ENCODE data around the gene CD3E.

GRCh38 chr11:118263112-118263511, 41.4 kb upstream of the CD3E start:
- TF ChIP-seq, protein P1, sequence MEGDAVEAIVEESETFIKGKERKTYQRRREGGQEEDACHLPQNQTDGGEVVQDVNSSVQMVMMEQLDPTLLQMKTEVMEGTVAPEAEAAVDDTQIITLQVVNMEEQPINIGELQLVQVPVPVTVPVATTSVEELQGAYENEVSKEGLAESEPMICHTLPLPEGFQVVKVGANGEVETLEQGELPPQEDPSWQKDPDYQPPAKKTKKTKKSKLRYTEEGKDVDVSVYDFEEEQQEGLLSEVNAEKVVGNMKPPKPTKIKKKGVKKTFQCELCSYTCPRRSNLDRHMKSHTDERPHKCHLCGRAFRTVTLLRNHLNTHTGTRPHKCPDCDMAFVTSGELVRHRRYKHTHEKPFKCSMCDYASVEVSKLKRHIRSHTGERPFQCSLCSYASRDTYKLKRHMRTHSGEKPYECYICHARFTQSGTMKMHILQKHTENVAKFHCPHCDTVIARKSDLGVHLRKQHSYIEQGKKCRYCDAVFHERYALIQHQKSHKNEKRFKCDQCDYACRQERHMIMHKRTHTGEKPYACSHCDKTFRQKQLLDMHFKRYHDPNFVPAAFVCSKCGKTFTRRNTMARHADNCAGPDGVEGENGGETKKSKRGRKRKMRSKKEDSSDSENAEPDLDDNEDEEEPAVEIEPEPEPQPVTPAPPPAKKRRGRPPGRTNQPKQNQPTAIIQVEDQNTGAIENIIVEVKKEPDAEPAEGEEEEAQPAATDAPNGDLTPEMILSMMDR (IDR thresholded peaks at IDR 0.05) = no peak
- TF ChIP-seq POLR2A (IDR thresholded peaks at IDR 0.05) = no peak

Measured in lower leg skin (tissue), 3 donors.